G401 (cell line): ENCODE data around the gene HOXA4. TPM values are rescaled to one million over a fixed set of nuclear protein-coding genes. Genes with fewer than 3 reads are reported as not detected.

ENCODE experiments used
- DNase-seq: peaks from one replicate; pipeline ENCODE4 v3.0.0-alpha.2; 2015; ENCODE audit warnings: low spot score
- in situ Hi-C: cut with HindIII; loops from 2 replicates; pipeline ENCODE4 v1.10.0; 2016; ENCODE audit warnings: low sequenced_read_pairs, mixed read lengths
- total RNA-seq: library from RNA; depleted of rRNA; stranded (reverse); fragments of >200 nt; shearing (Covaris generic); gene quantifications from 2 replicates; pipeline ENCODE4 v1.2.3, GENCODE V29; 2014; rRNA removed

Gene HOXA4
- total RNA-seq, 1 experiment from 2014 or later, result not detected

- in situ Hi-C loops, result no loop called here
- DNase-seq, result no peak
These were observed 42.3 kb downstream of the HOXA4 start for GRCh38 chr7:27088002-27088922.

GRCh38 chr7:27083646-27084045 is 46.9 kb downstream of the HOXA4 start:
- DNase-seq, result no peak
- in situ Hi-C loops, result no loop called here

GRCh38 chr7:27082171-27082570 is 48.4 kb downstream of the HOXA4 start:
- DNase-seq, result no peak
- in situ Hi-C loops, result no loop called here

- no peak for DNase-seq
These were observed 49.6 kb downstream of the HOXA4 start for GRCh38 chr7:27080844-27081436.

GRCh38 chr7:27079234-27079975 is 51.2 kb downstream of the HOXA4 start:
- no peak for DNase-seq
- in situ Hi-C loops, result no loop called here

More at GRCh38 chr7:27080844-27081436, 49.6 kb downstream of the HOXA4 start:
- in situ Hi-C loops, result no loop called here

GRCh38 chr7:27078616-27079233 is 51.8 kb downstream of the HOXA4 start:
- in situ Hi-C loops, result no loop called here
- DNase-seq, result no peak

Other genes starting within 250 kb of the HOXA4 start
- gene HOXA1, start 34.8 kb downstream of the HOXA4 start, total RNA-seq, result 11.8 and 15.5 TPM in 2 replicates
- not detected in 2 replicates for gene HOXA2, start 28.1 kb downstream of the HOXA4 start, total RNA-seq
- gene HOXA5, start 12.9 kb upstream of the HOXA4 start, total RNA-seq, result 0.81 and 1.6 TPM in 2 replicates
- 5.1 TPM in 1 of 2 replicates, not detected in the other for gene HOXA6, start 17.0 kb upstream of the HOXA4 start, total RNA-seq
- 2.2 TPM in 1 of 2 replicates, not detected in the other for gene HOXA3, start 21.8 kb upstream of the HOXA4 start, total RNA-seq
- gene HOXA7, start 25.9 kb upstream of the HOXA4 start, total RNA-seq, result 4.4 and 7.1 TPM in 2 replicates
- 66.5 and 71.2 TPM in 2 replicates for gene HOXA9, start 34.8 kb upstream of the HOXA4 start, total RNA-seq
- gene HOXA10, start 43.6 kb upstream of the HOXA4 start, total RNA-seq, result 10.3 and 23.0 TPM in 2 replicates
- 9.3 and 11.6 TPM in 2 replicates for gene HOXA11, start 54.5 kb upstream of the HOXA4 start, total RNA-seq
- 0.37 TPM in 1 of 2 replicates, not detected in the other for gene HOXA13, start 69.3 kb upstream of the HOXA4 start, total RNA-seq
- not detected in 2 replicates for gene EVX1, start 112.0 kb upstream of the HOXA4 start, total RNA-seq